Bronchial epithelial cell (primary cell): ENCODE results near the gene ZNF630. TPM values are rescaled to one million over a fixed set of nuclear protein-coding genes. Genes with fewer than 3 reads are reported as not detected.

ENCODE experiments used
- DNase-seq: peaks from one replicate; pipeline ENCODE4 v3.0.0-alpha.2; 2010; ENCODE audit warnings: low read depth
- FAIRE-seq: peaks from 2 replicates; lab custom pipeline; 2011; peaks lifted over from hg19 to GRCh38; lab: Jason Lieb, UNC
- H3K27me3 ChIP-seq: 2 replicates; pipeline ENCODE4 v1.5.1; 2011; ENCODE audit warnings: low read length; ENCODE audit not compliant: control insufficient read depth, insufficient read depth
- H3K36me3 ChIP-seq: 2 replicates; pipeline ENCODE4 v1.5.1; 2011; ENCODE audit warnings: low read length; ENCODE audit not compliant: control insufficient read depth, insufficient read depth
- H3K4me3 ChIP-seq: 2 replicates; pipeline ENCODE4 v1.5.1; 2011; ENCODE audit warnings: mild to moderate bottlenecking, low read depth, low read length, control low read depth
- CTCF ChIP-seq: IDR thresholded peaks from 2 replicates; pipeline ENCODE4 v1.5.1; 2011; ENCODE audit warnings: mild to moderate bottlenecking, moderate library complexity, low read length, control low read depth, inconsistent platforms; ENCODE audit not compliant: insufficient read depth, severe bottlenecking
- total RNA-seq: library from RNA; depleted of rRNA; stranded (reverse); fragments of >200 nt; gene quantifications from 2 replicates; pipeline ENCODE4 v1.2.1, GENCODE V29; 2014

ZNF630 gene
- total RNA-seq, 1 donor from 2014 or later, result 1.8 TPM

- no peak for FAIRE-seq
- no peaks in the 10 kb centered on the region for H3K27me3 ChIP-seq
- no peak for TF ChIP-seq CTCF
- H3K4me3 ChIP-seq, result no peak overlapping the region
- H3K36me3 ChIP-seq, result no peaks in the 10 kb centered on the region
- peak; percentile 54 for DNase-seq
These were observed 14.6 kb upstream of the ZNF630 start for GRCh38 chrX:48086082-48086481.

GRCh38 chrX:48083706-48084105 is 12.3 kb upstream of the ZNF630 start:
- Histone ChIP-seq H3K27me3 (no peaks in the 10 kb centered on the region), H3K36me3 (no peaks in the 10 kb centered on the region), H3K4me3 (no peak overlapping the region)
- no peak for TF ChIP-seq CTCF
- no peak for FAIRE-seq
- peak; percentile 0 for DNase-seq

GRCh38 chrX:48083212-48083611 is 11.8 kb upstream of the ZNF630 start:
- peak; percentile 54 for TF ChIP-seq CTCF
- no peaks in the 10 kb centered on the region for H3K27me3 ChIP-seq
- H3K36me3 ChIP-seq, result no peaks in the 10 kb centered on the region
- no peak overlapping the region for H3K4me3 ChIP-seq
- no peak for FAIRE-seq
- DNase-seq, result peak; percentile 38

GRCh38 chrX:48076343-48076742 is 4.9 kb upstream of the ZNF630 start:
- Histone ChIP-seq H3K27me3 (no peaks in the 10 kb centered on the region), H3K36me3 (no peaks in the 10 kb centered on the region), H3K4me3 (no peak overlapping the region)
- DNase-seq (no peak), FAIRE-seq (no peak)
- TF ChIP-seq CTCF, result no peak

GRCh38 chrX:48071986-48072605 is 656 bp upstream of the ZNF630 start:
- no peak overlapping the region for H3K4me3 ChIP-seq
- no peak for TF ChIP-seq CTCF
- DNase-seq (no peak), FAIRE-seq (no peak)
- H3K27me3 ChIP-seq, result no peaks in the 10 kb centered on the region
- H3K36me3 ChIP-seq, result no peaks in the 10 kb centered on the region
